IMR-90 (cell line): ENCODE data around the gene ENDOG. TPM values are rescaled to one million over a fixed set of nuclear protein-coding genes. Genes with fewer than 3 reads are reported as not detected.

ENCODE experiments used
- ATAC-seq: fragments of 200-7000 bp; cut with Tn5 transposase; 2 replicates; pipeline ENCODE4 v1.9.1; 2020; ENCODE audit warnings: low read depth, mild to moderate bottlenecking, moderate library complexity
- BruUV-seq: library from RNA; stranded (reverse); fragments of 400-500 nt; replicated peaks from 2 replicates; lab custom pipeline; 2021; lab: Mats Ljungman, UMichigan
- CTCF ChIA-PET: fragments of 300-600 bp; formaldehyde crosslinking; extraction: SDS; loops from one replicate; lab custom pipeline; 2021; ENCODE audit warnings: antibody characterized with exemption; lab: Yijun Ruan, JAX
- POLR2A ChIA-PET: fragments of 300-600 bp; sonication (Branson Sonifier 250); formaldehyde crosslinking; loops from one replicate; lab custom pipeline; 2022; ENCODE audit warnings: antibody characterized with exemption; ENCODE audit not compliant: unreplicated experiment; lab: Charles Lee
- DNase-seq: peaks from one replicate; pipeline ENCODE4 v3.0.0; 2013
- H2AFZ ChIP-seq: replicated peaks from 2 replicates; pipeline ENCODE3; 2013; ENCODE audit warnings: low read length, mild to moderate bottlenecking; ENCODE audit not compliant: poor library complexity
- H2AK5ac ChIP-seq: 2 replicates; pipeline ENCODE4 v1.6.1; 2013; ENCODE audit warnings: low read depth, low read length, inconsistent platforms
- H2AK9ac ChIP-seq: replicated peaks from 2 replicates; pipeline ENCODE3; 2013; ENCODE audit warnings: mild to moderate bottlenecking, low read depth, low read length, moderate library complexity; ENCODE audit not compliant: poor library complexity
- H2BK120ac ChIP-seq: 2 replicates; pipeline ENCODE4 v1.6.1; 2013; ENCODE audit warnings: low read depth, low read length, inconsistent platforms
- H2BK15ac ChIP-seq: 3 replicates; pipeline ENCODE4 v1.6.1; 2013; ENCODE audit warnings: low read depth, low read length, inconsistent platforms
- H2BK20ac ChIP-seq: 2 replicates; pipeline ENCODE4 v1.6.1; 2013; ENCODE audit warnings: low read depth, mild to moderate bottlenecking, inconsistent platforms, low read length, moderate library complexity
- H2BK5ac ChIP-seq: 2 replicates; pipeline ENCODE4 v1.6.1; 2013; ENCODE audit warnings: mild to moderate bottlenecking, low read depth, low read length, inconsistent platforms; ENCODE audit not compliant: poor library complexity, severe bottlenecking
- H3K14ac ChIP-seq: replicated peaks from 2 replicates; pipeline ENCODE4 v1.6.1; 2013; ENCODE audit warnings: low read depth, low read length, inconsistent platforms
- H3K18ac ChIP-seq: 2 replicates; pipeline ENCODE4 v1.6.1; 2013; ENCODE audit warnings: low read depth, low read length, control low read depth
- H3K23ac ChIP-seq: 2 replicates; pipeline ENCODE4 v1.6.1; 2013; ENCODE audit warnings: low read depth, low read length, inconsistent platforms
- H3K27ac ChIP-seq: 2 replicates; pipeline ENCODE4 v1.5.1; 2013; ENCODE audit warnings: mild to moderate bottlenecking, control low read depth, low read length; ENCODE audit not compliant: insufficient read depth
- H3K27me3 ChIP-seq: 2 replicates; pipeline ENCODE4 v1.6.1; 2013; ENCODE audit warnings: low read length; ENCODE audit not compliant: control insufficient read depth, insufficient read depth
- H3K36me3 ChIP-seq: 2 replicates; pipeline ENCODE4 v1.6.1; 2013; ENCODE audit warnings: low read length, mixed read lengths; ENCODE audit not compliant: control insufficient read depth, insufficient read depth
- H3K4ac ChIP-seq: 2 replicates; pipeline ENCODE4 v1.6.1; 2013; ENCODE audit warnings: low read depth, low read length, inconsistent platforms
- H3K4me1 ChIP-seq: 2 replicates; pipeline ENCODE4 v1.6.1; 2013; ENCODE audit warnings: low read length, mixed read lengths; ENCODE audit not compliant: control insufficient read depth, insufficient read depth
- H3K4me2 ChIP-seq: 2 replicates; pipeline ENCODE4 v1.6.1; 2013; ENCODE audit warnings: low read depth, mild to moderate bottlenecking, control low read depth, low read length, moderate library complexity
- H3K4me3 ChIP-seq: 2 replicates; pipeline ENCODE4 v1.5.1; 2013; ENCODE audit warnings: low read depth, mild to moderate bottlenecking, control low read depth, low read length, moderate library complexity; ENCODE audit not compliant: insufficient read depth
- H3K56ac ChIP-seq: 2 replicates; pipeline ENCODE4 v1.6.1; 2013; ENCODE audit warnings: low read length, inconsistent platforms; ENCODE audit not compliant: insufficient read depth; ENCODE audit errors: extremely low read depth
- H3K79me1 ChIP-seq, 2 experiments: 2 replicates each; pipeline ENCODE4 v1.6.1; 2013; ENCODE audit warnings: low read length in 2 of 2, inconsistent platforms in 1 of 2, low read depth in 1 of 2
- H3K9ac ChIP-seq: 2 replicates; pipeline ENCODE4 v1.6.1; 2013; ENCODE audit warnings: low read depth, low read length, control low read depth
- H3K9me1 ChIP-seq: 2 replicates; pipeline ENCODE4 v1.6.1; 2013; ENCODE audit warnings: low read length, inconsistent platforms; ENCODE audit not compliant: insufficient read depth
- H3K9me3 ChIP-seq: 2 replicates; pipeline ENCODE4 v1.6.1; 2013; ENCODE audit warnings: low read length; ENCODE audit not compliant: control insufficient read depth, insufficient read depth
- H4K20me1 ChIP-seq: 2 replicates; pipeline ENCODE4 v1.6.1; 2013; ENCODE audit warnings: low read length, inconsistent platforms; ENCODE audit not compliant: insufficient read depth
- H4K5ac ChIP-seq: 2 replicates; pipeline ENCODE4 v1.6.1; 2013; ENCODE audit warnings: mild to moderate bottlenecking, low read depth, low read length, control low read depth
- H4K8ac ChIP-seq, 2 experiments: 2 replicates each; pipeline ENCODE4 v1.6.1; 2013; ENCODE audit warnings: low read depth in 2 of 2, low read length in 2 of 2, control low read depth in 1 of 2, inconsistent platforms in 1 of 2
- H4K91ac ChIP-seq: 2 replicates; pipeline ENCODE4 v1.6.1; 2013; ENCODE audit warnings: low read depth, low read length, inconsistent platforms; ENCODE audit not compliant: insufficient read depth
- BHLHE40 ChIP-seq: fragments of 150-350 bp; IDR thresholded peaks from 2 replicates; pipeline ENCODE4 v1.6.1; 2016; ENCODE audit warnings: mild to moderate bottlenecking, low read depth, low read length
- CEBPB ChIP-seq: IDR thresholded peaks from 2 replicates; pipeline ENCODE4 v1.6.1; 2012; ENCODE audit warnings: low read depth, low read length, improper control_type of control experiment
- CHD1 ChIP-seq: IDR thresholded peaks from 2 replicates; pipeline ENCODE4 v1.6.1; 2012; ENCODE audit warnings: low read depth, low read length, improper control_type of control experiment
- FOS ChIP-seq: fragments of 150-350 bp; IDR thresholded peaks from 2 replicates; pipeline ENCODE4 v1.6.1; 2016; ENCODE audit warnings: low read depth, low read length
- MAFK ChIP-seq: IDR thresholded peaks from 2 replicates; pipeline ENCODE4 v1.6.1; 2012; ENCODE audit warnings: low read depth, low read length, improper control_type of control experiment
- MAZ ChIP-seq: IDR thresholded peaks from 2 replicates; pipeline ENCODE4 v1.6.1; 2012; ENCODE audit warnings: low read depth, mild to moderate bottlenecking, low read length, improper control_type of control experiment, moderate library complexity, borderline replicate concordance
- MXI1 ChIP-seq: IDR thresholded peaks from 2 replicates; pipeline ENCODE4 v1.6.1; 2012; ENCODE audit warnings: low read depth, mild to moderate bottlenecking, low read length, moderate library complexity, borderline replicate concordance
- NFE2L2 ChIP-seq: fragments of 150-350 bp; IDR thresholded peaks from 2 replicates; pipeline ENCODE4 v1.6.1; 2016; ENCODE audit warnings: low read depth, mild to moderate bottlenecking, low read length
- RAD21 ChIP-seq: IDR thresholded peaks from 2 replicates; pipeline ENCODE4 v1.6.1; 2012; ENCODE audit warnings: low read length, improper control_type of control experiment
- RCOR1 ChIP-seq: IDR thresholded peaks from 2 replicates; pipeline ENCODE4 v1.6.1; 2012; ENCODE audit warnings: mild to moderate bottlenecking, low read length, improper control_type of control experiment; ENCODE audit not compliant: insufficient replicate concordance
- RFX5 ChIP-seq: IDR thresholded peaks from 2 replicates; pipeline ENCODE4 v1.8.0; 2012; ENCODE audit warnings: low read depth, mild to moderate bottlenecking, low read length, moderate library complexity
- SMC3 ChIP-seq: fragments of 150-350 bp; IDR thresholded peaks from 2 replicates; pipeline ENCODE4 v1.6.1; 2016; ENCODE audit warnings: low read depth, mild to moderate bottlenecking, antibody characterized with exemption, low read length, moderate library complexity
- USF2 ChIP-seq: fragments of 150-350 bp; IDR thresholded peaks from 2 replicates; pipeline ENCODE4 v1.6.1; 2017; ENCODE audit warnings: mild to moderate bottlenecking, antibody characterized with exemption, low read length, low read depth
- WGBS, 2 experiments: methylation state at CpG; one replicate each; pipeline versions ENCODE4 v1.1.5 to v1.1.7; 2013; ENCODE audit warnings: missing lambda C conversion rate in 2 of 2; ENCODE audit not compliant: insufficient read length in 1 of 2; ENCODE audit errors: extremely low coverage in 2 of 2; 5-methylcytosine and 5-hydroxymethylcytosine counted together
- dilution Hi-C: fragments of 300-500 bp; cut with HindIII; formaldehyde crosslinking; loops from one replicate; pipeline ENCODE4 v1.14.3; 2018; ENCODE audit warnings: low sequenced_read_pairs; ENCODE audit not compliant: unreplicated experiment
- in situ Hi-C: fragments of 300-500 bp; cut with MboI; formaldehyde crosslinking; loops from 3 replicates; pipeline ENCODE4 v1.14.3; 2019; ENCODE audit warnings: low sequenced_read_pairs, inconsistent platforms, mixed read lengths
- intact Hi-C: fragments of 100-400 bp; cut with micrococcal nuclease; formaldehyde crosslinking; loops from 2 replicates; pipeline ENCODE4 v1.10.0; 2022
- polyA plus RNA-seq, 3 experiments: library from polyadenylated mRNA; depleted of rRNA; stranded (reverse); fragments of >200 nt; gene quantifications; 2 replicates each; pipeline ENCODE4 v1.2.3, GENCODE V29; 2012; ENCODE audit warnings: low replicate concordance in 1 of 3
- total RNA-seq: library from RNA; depleted of rRNA; stranded (reverse); fragments of >200 nt; gene quantifications from 2 replicates; pipeline ENCODE4 v1.2.3, GENCODE V29; 2012
- TF ChIP-seq, protein P1 (sequence below): conservative IDR thresholded peaks from 2 replicates; pipeline ENCODE4 v1.5.1; 2012; ENCODE audit warnings: mild to moderate bottlenecking, low read depth, low read length, improper control_type of control experiment
- TF ChIP-seq, protein P2 (sequence below): fragments of 150-350 bp; IDR thresholded peaks from 2 replicates; pipeline ENCODE4 v1.6.1; 2016; ENCODE audit warnings: low read depth, mild to moderate bottlenecking, low read length, moderate library complexity, borderline replicate concordance

ENDOG gene
- total and polyA plus RNA-seq, 2 of the 4 experiments (the other 2 are of a cell fraction): 9.9 to 16.2 TPM

GRCh38 chr9:128787659-128788058 lies 30.6 kb upstream of the ENDOG start:
- peak overlapping the region; percentile 84 for H3K27ac ChIP-seq
- BruUV-seq: no TSS peak
- ATAC-seq: peak; percentile 36

More at GRCh38 chr9:128787659-128788058, 30.6 kb upstream of the ENDOG start:
- ChIA-PET CTCF (interaction anchor here (1.5 kb wide), 1 partner anchor 31 kb away, joined by 8 read pairs; the partner anchor contains the start of gene ENDOG), POLR2A (interaction anchor here (0.7 kb wide), 1 partner anchor 9 kb away, joined by 3 read pairs; no protein-coding TSS in a partner anchor)
- Histone ChIP-seq H2BK5ac (peak overlapping the region; percentile 79), H4K91ac (no peak overlapping the region; the same call in 1 of the 2 replicates), H3K56ac (no peak overlapping the region; the same call in 1 of the 2 replicates), H3K4ac (peak overlapping the region; percentile 85), H3K9me3 (no peaks in the 10 kb centered on the region), H3K23ac (peak overlapping the region; percentile 81), H3K27me3 (no peaks in the 10 kb centered on the region), H3K18ac (no peak overlapping the region), H4K5ac (no peak overlapping the region), H4K8ac (peak overlapping the region; percentile 88 to 100; a peak in 2 of 4 replicates), H3K4me3 (peak overlapping the region; percentile 81), H2AFZ (peak overlapping the region; percentile 100), H4K20me1 (0 out of 2 replicates have a peak, but pooled peaks cover 5% of the 10 kb centered on the region), H3K9ac (peak overlapping the region; percentile 92), H3K4me1 (peaks cover 6% of the 10 kb centered on the region), H3K9me1 (no peaks in the 10 kb centered on the region; the same call in 1 of the 2 replicates), H2BK15ac (no peak overlapping the region), H2AK9ac (peak overlapping the region; percentile 99), H2AK5ac (peak overlapping the region; percentile 85; the same call in 1 of the 2 replicates), H2BK20ac (no peak overlapping the region), H3K79me1 (peaks cover 13 to 37% of the 10 kb centered on the region in 2 experiments), H3K4me2 (peak overlapping the region; percentile 98), H3K36me3 (peaks cover 26% of the 10 kb centered on the region), H2BK120ac (no peak overlapping the region), H3K14ac (peak overlapping the region; percentile 38)
- in situ Hi-C loops: no loop called here
- no CpG with 5 or more reads among the region's 7 CpGs for WGBS, 2 experiments
- TF ChIP-seq SMC3: no peak
- TF ChIP-seq MAZ: no peak
- TF ChIP-seq RCOR1: no peak
- no peak for TF ChIP-seq FOS
- no peak for TF ChIP-seq CEBPB
- TF ChIP-seq MXI1: no peak
- TF ChIP-seq BHLHE40: no peak
- TF ChIP-seq CHD1: no peak
- TF ChIP-seq, protein P1, sequence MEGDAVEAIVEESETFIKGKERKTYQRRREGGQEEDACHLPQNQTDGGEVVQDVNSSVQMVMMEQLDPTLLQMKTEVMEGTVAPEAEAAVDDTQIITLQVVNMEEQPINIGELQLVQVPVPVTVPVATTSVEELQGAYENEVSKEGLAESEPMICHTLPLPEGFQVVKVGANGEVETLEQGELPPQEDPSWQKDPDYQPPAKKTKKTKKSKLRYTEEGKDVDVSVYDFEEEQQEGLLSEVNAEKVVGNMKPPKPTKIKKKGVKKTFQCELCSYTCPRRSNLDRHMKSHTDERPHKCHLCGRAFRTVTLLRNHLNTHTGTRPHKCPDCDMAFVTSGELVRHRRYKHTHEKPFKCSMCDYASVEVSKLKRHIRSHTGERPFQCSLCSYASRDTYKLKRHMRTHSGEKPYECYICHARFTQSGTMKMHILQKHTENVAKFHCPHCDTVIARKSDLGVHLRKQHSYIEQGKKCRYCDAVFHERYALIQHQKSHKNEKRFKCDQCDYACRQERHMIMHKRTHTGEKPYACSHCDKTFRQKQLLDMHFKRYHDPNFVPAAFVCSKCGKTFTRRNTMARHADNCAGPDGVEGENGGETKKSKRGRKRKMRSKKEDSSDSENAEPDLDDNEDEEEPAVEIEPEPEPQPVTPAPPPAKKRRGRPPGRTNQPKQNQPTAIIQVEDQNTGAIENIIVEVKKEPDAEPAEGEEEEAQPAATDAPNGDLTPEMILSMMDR: no peak
- no peak for TF ChIP-seq RFX5
- no peak for TF ChIP-seq MAFK
- TF ChIP-seq, protein P2, sequence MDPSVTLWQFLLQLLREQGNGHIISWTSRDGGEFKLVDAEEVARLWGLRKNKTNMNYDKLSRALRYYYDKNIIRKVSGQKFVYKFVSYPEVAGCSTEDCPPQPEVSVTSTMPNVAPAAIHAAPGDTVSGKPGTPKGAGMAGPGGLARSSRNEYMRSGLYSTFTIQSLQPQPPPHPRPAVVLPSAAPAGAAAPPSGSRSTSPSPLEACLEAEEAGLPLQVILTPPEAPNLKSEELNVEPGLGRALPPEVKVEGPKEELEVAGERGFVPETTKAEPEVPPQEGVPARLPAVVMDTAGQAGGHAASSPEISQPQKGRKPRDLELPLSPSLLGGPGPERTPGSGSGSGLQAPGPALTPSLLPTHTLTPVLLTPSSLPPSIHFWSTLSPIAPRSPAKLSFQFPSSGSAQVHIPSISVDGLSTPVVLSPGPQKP: no peak
- TF ChIP-seq RAD21: no peak
- TF ChIP-seq USF2: no peak
- TF ChIP-seq NFE2L2: no peak
- dilution Hi-C loops: no loop called here
- DNase-seq: no peak
- intact Hi-C loops: loop anchor here (2.0 kb wide), 1 partner anchor 17 kb away; the partner anchor contains the start of gene ZER1
